Renal cortical epithelial cell (primary cell): ENCODE data around the gene MARCHF5. TPM values are rescaled to one million over a fixed set of nuclear protein-coding genes. Genes with fewer than 3 reads are reported as not detected.

Experiments
- DNase-seq: peaks from one replicate; pipeline ENCODE4 v3.0.0-alpha.2; 2011; ENCODE audit warnings: low read depth
- total RNA-seq: library from RNA; depleted of rRNA; stranded (reverse); fragments of >200 nt; gene quantifications from 2 replicates; pipeline ENCODE4 v1.2.3, GENCODE V29; 2014

The MARCHF5 gene
- total RNA-seq: 24.3 and 53.6 TPM in 2 replicates

- DNase-seq: peak; percentile 89
Observed at GRCh38 chr10:92290837-92291615, at the start of gene MARCHF5, which contains the start of gene CPEB3. Gene MARCHF5, plus strand, starts transcription at chr10:92291167. Its CDS starts 328 bp downstream, at chr10:92291495. Gene CPEB3, minus strand, starts transcription at chr10:92291078. Its CDS starts 50,728 bp downstream, at chr10:92240350.

DNA sequence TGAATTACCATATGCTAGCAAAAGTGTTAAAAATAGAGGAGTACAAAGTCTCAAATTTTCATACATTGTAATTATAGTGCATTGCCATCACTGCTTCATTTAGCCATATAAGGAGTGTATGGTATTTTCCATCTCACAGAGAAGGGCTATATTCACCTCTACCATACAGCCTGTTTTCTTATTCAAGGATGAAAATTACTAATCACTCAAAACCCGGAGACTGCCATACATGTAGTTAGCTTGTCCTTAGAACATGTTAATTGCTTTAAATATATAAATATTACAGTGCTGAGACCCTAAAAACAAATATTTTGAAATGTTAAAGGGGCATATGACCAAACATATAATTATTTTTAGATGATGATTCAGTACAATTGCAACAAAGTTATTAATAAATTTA is 49.5 kb upstream of the MARCHF5 start:
- DNase-seq: no peak

DNA sequence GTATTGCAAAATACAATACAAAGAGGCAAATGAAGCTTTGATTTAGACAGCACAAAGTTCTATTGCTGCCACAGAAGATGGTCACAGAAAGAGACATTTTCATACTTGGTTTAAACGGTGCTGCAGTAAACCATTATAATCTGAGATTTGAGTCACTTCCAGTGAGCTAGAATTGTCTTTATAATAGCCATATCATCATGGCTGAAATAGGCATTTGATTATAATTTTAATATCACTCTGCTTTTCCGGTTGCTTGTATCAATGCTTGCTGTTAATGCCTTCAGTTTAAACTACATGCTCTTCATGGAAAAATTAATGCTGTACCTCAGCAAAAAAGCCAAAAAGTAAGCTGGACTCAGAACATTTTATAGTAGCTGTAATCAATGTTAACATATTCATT is 48.6 kb upstream of the MARCHF5 start:
- DNase-seq: no peak

DNA sequence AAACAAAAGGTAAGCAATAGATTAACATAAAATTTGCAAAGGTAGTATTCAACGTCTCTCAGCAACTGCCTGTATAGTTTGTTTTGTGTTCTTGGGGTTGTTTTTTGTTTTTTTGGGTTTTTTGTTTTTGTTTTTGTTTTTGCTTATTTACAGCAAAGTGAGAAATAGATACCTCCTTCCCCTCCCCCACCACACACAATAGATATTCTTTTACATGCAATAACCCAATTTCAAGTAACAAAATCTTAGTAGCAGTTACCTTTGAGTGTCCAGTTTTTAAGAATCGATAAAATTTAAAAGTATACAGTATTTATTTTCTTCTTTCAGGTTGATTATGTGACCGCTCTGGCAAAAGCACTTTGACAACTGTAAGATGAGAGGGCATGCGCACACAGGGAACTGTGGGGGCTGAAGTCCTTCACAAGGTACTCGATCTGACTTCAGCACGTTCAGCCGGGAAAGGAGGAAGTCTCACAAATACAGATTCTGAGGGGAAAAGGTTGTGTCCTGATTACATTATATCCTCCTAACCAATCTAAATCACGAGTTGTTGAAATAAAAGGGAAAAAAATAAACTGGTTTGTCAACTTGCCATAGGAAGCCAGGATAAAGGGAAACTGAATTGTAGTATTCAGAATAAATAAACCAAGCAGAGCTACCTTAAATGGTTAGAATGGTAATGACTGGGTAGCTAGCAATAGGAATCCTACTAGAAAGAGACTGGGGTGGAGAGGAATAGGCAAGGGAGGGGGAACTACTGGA is 47.9 kb upstream of the MARCHF5 start:
- DNase-seq: peak; percentile 79

GRCh38 chr10:92244796-92245195 is 46.2 kb upstream of the MARCHF5 start:
- no peak for DNase-seq

- DNase-seq: no peak
Observed at GRCh38 chr10:92248566-92248965, 42.4 kb upstream of the MARCHF5 start.

DNA sequence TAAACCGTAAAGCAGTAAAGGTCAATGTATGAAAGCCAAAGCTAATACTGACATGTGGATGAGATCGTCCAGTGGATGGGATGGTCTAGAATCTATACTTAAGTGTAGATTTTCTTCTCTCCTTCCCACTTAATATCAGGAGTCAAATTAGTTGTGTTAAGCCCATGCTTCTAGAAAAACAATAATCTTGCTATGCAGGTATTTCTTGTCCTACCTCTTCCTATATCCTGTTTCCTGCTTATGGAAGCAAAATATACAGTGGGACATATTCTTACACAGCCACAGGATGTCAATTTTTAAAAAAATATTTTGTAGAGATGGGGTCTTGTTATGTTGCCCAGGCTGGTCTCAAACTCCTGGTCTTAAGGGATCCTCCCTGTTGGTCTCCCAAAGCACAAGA is 27.6 kb upstream of the MARCHF5 start:
- DNase-seq: no peak

GRCh38 chr10:92264249-92264648 is 26.7 kb upstream of the MARCHF5 start:
- DNase-seq: peak; percentile 40

DNA sequence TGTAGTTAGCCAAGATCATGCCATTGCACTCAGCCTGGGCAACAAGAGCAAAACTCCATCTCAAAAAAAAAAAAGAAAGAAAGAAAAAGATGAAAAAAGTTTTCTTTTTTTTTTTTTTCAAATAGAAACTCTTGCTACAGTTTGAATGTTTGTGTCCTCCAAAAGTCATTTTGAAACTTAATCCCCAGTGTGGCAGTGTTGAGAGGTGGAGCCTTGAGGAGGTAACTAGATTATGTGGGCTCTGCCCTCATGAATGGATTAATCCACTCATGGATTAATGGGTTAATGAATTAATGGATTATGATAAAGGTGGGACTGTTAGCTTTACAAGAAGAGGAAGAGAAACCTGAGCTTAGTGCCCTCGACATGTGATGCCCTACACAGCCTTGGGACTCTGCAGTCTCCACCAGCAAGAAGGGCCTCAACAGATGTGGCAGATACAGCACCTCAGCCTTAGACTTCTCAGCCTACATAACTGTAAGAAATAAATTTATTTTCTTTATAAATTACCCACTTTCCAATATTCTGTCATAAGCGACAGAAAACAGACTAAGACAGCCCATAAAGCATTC is 25.2 kb upstream of the MARCHF5 start:
- DNase-seq: no peak

- DNase-seq: no peak
Observed at GRCh38 chr10:92267343-92267742, 23.6 kb upstream of the MARCHF5 start.

DNA sequence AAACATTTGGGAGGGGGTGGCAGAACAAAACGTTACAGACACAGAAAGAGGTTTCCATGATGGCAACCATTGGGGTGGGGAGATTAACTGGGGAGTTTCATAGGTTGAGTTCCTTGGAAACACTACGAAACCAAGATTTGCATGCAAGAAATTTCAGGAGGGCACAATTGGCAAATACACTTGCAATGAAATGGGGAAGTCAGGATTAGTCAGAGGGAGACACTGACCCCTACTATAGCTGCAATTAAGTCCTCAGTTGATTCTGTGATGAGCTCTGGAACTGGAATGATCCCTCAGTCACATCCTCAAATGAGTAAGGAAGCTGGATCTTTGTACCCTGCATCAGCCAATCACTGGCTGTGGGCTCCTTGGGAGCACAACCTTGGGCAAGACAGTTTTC is 22.2 kb upstream of the MARCHF5 start:
- no peak for DNase-seq

GRCh38 chr10:92274071-92274470 is 16.9 kb upstream of the MARCHF5 start:
- DNase-seq: no peak

DNA sequence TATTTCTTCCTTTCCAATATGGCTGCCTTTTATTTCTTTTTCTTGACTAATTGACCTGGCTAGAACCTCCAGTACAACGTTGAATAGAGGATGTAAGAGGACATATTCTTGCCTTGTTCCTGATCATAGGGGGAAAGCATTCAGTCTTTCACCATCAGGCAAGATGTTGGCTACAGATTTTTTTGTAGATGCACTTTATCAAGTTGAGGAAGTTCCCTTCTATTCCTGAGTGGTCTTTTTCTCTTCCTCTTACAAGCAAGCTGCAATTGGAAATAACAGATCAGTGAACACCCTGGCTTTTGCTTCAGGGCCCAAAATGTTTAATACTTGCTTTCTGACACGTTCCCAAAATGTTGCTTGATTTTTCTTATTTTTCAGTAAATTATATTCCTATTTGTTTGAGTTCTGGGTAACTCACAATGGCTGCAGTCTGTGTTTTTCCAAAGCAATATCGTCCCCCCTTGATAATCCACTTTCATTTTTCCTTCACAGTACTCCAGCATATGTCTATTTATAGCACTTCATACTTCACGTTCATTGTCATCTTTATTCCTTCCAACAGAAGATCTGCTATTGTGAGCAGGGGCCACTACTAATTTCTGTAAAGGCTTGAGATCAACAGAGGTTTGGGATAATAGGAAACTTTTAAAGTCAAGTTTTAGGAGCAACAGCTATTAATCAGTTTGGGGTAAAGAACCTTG is 11.8 kb upstream of the MARCHF5 start:
- no peak for DNase-seq

GRCh38 chr10:92284112-92284704 is 6.8 kb upstream of the MARCHF5 start:
- DNase-seq: no peak

DNA sequence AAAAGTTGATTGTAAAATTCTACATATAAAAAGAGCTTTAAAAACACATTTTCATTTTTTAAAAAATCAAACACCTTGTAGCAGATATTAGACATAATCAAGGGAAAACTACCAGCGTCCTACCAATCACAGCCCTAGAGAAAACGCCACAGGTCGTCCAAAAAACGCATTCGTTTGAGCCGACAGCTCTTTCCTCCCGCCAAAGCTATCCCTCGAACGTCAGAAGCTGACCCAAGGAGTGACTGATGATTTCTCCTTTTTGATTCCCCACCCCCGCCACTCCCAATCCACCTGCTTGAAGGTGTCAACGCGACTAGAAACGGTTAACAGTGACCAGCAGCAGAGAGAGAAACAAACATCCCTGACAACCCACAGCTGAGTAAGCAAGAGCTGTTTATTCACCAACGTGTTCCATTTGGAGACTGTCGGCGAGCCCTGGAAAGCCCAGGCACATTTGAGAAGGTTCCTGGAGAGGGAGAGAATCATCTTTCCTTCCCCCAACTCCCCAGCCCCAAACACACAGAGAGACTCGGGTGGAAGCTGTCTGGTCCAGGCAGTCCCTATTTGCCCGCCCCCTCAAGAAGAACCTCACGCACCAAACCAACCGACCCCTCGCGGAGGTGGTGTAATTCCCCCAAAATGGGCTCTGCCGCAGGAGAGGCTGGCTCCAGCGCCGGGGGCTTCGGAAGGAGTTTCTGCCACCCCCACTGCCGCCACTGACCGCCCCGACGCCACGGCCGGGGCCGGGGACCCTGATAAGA is 711 bp upstream of the MARCHF5 start:
- peak; percentile 49 for DNase-seq

DNA sequence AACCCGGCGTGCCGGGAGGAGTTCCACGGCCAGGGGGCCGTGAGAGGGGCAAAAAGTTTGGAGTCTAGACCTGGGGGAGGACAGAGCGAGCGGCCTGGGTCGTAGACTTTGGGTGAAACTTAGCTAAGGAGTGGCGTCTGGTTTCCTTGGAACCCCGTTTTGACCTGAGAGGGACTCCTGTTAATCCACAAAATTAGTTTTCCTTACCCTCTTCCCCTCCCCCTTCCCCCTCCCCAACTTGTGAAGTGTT is 574 bp downstream of the MARCHF5 start:
- no peak for DNase-seq

DNA sequence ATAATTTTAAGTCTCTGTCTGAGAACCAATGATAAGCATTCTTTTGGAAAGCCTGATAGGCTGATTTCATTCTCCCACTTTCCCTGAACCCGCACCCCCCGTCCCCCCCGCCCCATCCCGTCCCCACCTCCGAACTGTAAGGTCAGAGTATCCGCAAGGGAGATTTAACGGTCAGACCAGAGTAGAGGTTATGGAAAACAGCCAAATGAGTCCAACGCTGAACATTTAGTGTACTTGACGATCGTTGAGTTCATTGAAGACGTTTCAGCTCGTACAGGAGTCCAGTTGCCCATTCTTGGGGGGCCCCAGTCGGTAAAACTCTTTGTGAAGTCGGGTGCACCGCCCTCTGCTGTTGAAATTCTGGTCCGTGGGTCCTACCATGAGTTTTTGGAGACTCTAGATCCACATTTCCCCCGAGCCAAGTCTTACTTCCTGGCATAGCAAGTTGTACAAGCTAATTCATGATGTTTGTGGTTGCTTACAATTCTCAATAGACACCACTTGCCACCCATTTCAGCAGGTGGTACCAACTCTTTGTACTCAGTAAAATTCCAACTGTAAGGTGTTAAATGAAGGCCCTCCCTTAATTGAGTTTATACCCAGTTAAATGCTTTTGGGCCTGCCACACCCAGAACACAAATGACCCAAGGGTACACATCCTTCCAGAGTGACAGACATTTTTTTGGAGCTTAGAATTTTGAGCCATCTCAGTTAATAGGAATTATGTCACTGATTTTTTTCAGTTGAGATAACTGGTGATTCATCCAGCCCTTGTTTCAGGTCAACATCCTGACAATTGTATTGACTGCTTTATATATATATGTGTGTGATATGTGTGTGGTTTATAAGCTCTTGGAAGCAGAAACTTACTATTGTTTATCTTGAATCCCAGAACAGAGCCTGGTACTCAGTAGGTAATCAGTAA is 1.2 kb downstream of the MARCHF5 start:
- peak; percentile 42 for DNase-seq

- DNase-seq: no peak
Observed at GRCh38 chr10:92298487-92298886, 7.5 kb downstream of the MARCHF5 start.

DNA sequence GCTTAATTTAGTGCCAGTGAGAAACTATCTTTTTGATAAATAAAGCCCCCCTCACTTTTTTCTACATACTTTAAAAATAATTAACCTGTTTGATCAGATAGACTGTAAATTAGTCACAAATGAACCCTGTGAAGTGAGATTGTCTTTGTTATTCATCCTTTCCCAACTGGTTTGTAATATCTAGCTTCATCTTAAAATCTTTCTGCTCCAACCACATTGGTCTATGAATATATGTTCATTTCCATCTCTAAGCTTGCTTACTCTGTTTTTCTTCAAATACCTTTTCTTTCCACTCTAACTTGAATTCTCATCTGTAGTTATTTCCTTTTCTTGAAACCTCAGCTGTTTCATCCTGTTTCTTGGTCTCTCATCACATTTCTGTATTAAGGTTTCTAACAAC is 12.1 kb downstream of the MARCHF5 start:
- DNase-seq: no peak

DNA sequence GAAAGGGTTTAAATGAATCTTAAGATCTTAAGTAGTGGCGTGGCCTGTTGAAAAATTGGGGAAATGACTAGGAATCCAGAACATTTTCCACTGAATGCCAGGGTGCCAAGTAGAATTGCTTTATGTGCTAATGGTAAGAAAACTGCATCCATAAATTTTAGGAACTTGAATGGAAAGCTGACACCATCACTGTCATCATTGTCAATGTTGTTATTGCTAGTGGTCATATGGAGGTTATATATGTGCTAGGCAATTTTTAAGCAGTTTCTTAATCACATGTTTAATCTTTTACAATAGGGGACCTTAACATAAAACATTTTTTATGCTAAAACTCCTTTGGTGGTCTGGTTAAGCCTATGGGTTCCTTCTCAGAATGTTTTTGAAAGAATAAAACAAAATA is 13.1 kb downstream of the MARCHF5 start:
- no peak for DNase-seq
